GM23338 (cell line): ENCODE data around the gene CDK14. TPM values are rescaled to one million over a fixed set of nuclear protein-coding genes. Genes with fewer than 3 reads are reported as not detected.

Experiments
- ATAC-seq: fragments of 200-7000 bp; cut with Tn5 transposase; 3 replicates; pipeline ENCODE4 v1.9.1; 2020
- DNase-seq: peaks from one replicate; pipeline ENCODE4 v3.0.0-alpha.2; 2015; ENCODE audit warnings: low spot score
- H2AFZ ChIP-seq: fragments of 200-600 bp; sonication (generic); 2 replicates; pipeline ENCODE4 v1.8.0; 2016; ENCODE audit warnings: antibody characterized with exemption, mild to moderate bottlenecking, moderate library complexity
- H3F3A ChIP-seq: fragments of 200-600 bp; sonication (generic); replicated peaks from 2 replicates; pipeline ENCODE4 v1.8.0; 2017; ENCODE audit warnings: antibody characterized with exemption, mixed run types, low read depth
- H3K27ac ChIP-seq: fragments of 200-600 bp; sonication (generic); 2 replicates; pipeline ENCODE4 v1.6.1; 2016; ENCODE audit warnings: low read depth
- H3K27me3 ChIP-seq: fragments of 200-600 bp; sonication (generic); 2 replicates; pipeline ENCODE4 v1.8.0; 2016; ENCODE audit warnings: mild to moderate bottlenecking, mixed run types, moderate library complexity; ENCODE audit not compliant: insufficient read depth
- H3K36me3 ChIP-seq: fragments of 200-600 bp; sonication (generic); 2 replicates; pipeline ENCODE4 v1.8.0; 2016; ENCODE audit warnings: mild to moderate bottlenecking; ENCODE audit not compliant: insufficient read depth
- H3K4me1 ChIP-seq: fragments of 200-600 bp; sonication (generic); 2 replicates; pipeline ENCODE4 v1.8.0; 2016; ENCODE audit warnings: mild to moderate bottlenecking, moderate library complexity; ENCODE audit not compliant: insufficient read depth
- H3K4me2 ChIP-seq: fragments of 200-600 bp; sonication (generic); 2 replicates; pipeline ENCODE4 v1.7.1; 2017; ENCODE audit warnings: mixed run types
- H3K4me3 ChIP-seq: fragments of 200-600 bp; sonication (generic); 2 replicates; pipeline ENCODE4 v1.6.1; 2016; ENCODE audit warnings: mixed run types
- H3K79me2 ChIP-seq: fragments of 200-600 bp; sonication (generic); replicated peaks from 2 replicates; pipeline ENCODE4 v1.8.0; 2017; ENCODE audit warnings: mild to moderate bottlenecking; ENCODE audit not compliant: insufficient read depth
- H3K9me2 ChIP-seq: fragments of 200-600 bp; sonication (generic); 2 replicates; pipeline ENCODE4 v1.8.0; 2017; ENCODE audit not compliant: insufficient read depth
- H4K20me1 ChIP-seq: fragments of 200-600 bp; sonication (generic); replicated peaks from 2 replicates; pipeline ENCODE4 v1.8.0; 2017; ENCODE audit warnings: mild to moderate bottlenecking; ENCODE audit not compliant: insufficient read depth
- H3K27ac Mint-ChIP-seq: 2 replicates; pipeline ENCODE4 v1.8.0; 2020; ENCODE audit warnings: inconsistent platforms, mild to moderate bottlenecking, moderate library complexity, mixed read lengths
- H3K27me3 Mint-ChIP-seq: 3 replicates; pipeline ENCODE4 v1.8.0; 2022; ENCODE audit warnings: low read depth, mild to moderate bottlenecking, moderate library complexity, mixed read lengths, inconsistent platforms; ENCODE audit not compliant: insufficient read depth, poor library complexity
- H3K36me3 Mint-ChIP-seq: 3 replicates; pipeline ENCODE4 v1.8.0; 2021; ENCODE audit warnings: low read depth, mild to moderate bottlenecking, inconsistent platforms, moderate library complexity, mixed read lengths
- H3K4me1 Mint-ChIP-seq: 3 replicates; pipeline ENCODE4 v1.8.0; 2020; ENCODE audit warnings: mild to moderate bottlenecking, inconsistent platforms, mixed read lengths
- H3K4me3 Mint-ChIP-seq: 3 replicates; pipeline ENCODE4 v1.8.0; 2021; ENCODE audit warnings: moderate library complexity, mild to moderate bottlenecking, inconsistent platforms, mixed read lengths
- H3K9me3 Mint-ChIP-seq: 3 replicates; pipeline ENCODE4 v1.8.0; 2020; ENCODE audit warnings: moderate library complexity, mild to moderate bottlenecking, inconsistent platforms, mixed read lengths
- CREB1 ChIP-seq: fragments of 250-450 bp; sonication (Bioruptor Pico); IDR thresholded peaks from 2 replicates; pipeline ENCODE4 v1.5.0; 2020; ENCODE audit warnings: low read depth, mild to moderate bottlenecking, moderate library complexity
- CTCF ChIP-seq, 2 experiments: fragments of 200-600 bp in 1 of 2; sonication (generic) in 1 of 2; conservative IDR thresholded peaks; 2 replicates each; pipeline versions ENCODE4 v1.5.1 to v1.6.1; 2016 to 2017; ENCODE audit warnings: antibody characterized with exemption in 2 of 2, low read depth in 2 of 2, mild to moderate bottlenecking in 2 of 2, moderate library complexity in 1 of 2
- ETS1 ChIP-seq: IDR thresholded peaks from 2 replicates; pipeline ENCODE4 v1.6.1; 2016; ENCODE audit warnings: antibody characterized with exemption
- EZH2 ChIP-seq: fragments of 200-600 bp; sonication (generic); IDR thresholded peaks from one replicate; pipeline ENCODE4 v1.8.0; 2017; ENCODE audit warnings: antibody characterized with exemption, mild to moderate bottlenecking, low read depth; ENCODE audit not compliant: unreplicated experiment
- EZH2phosphoT487 ChIP-seq: fragments of 200-600 bp; sonication (generic); IDR thresholded peaks from one replicate; pipeline ENCODE4 v1.8.1; 2018; ENCODE audit warnings: antibody characterized with exemption; ENCODE audit not compliant: unreplicated experiment
- JUNB ChIP-seq: IDR thresholded peaks from one replicate; pipeline ENCODE4 v1.6.1; 2016; ENCODE audit warnings: antibody characterized with exemption; ENCODE audit not compliant: unreplicated experiment
- NANOG ChIP-seq: IDR thresholded peaks from 2 replicates; pipeline ENCODE4 v1.6.1; 2016; ENCODE audit warnings: antibody characterized with exemption, borderline replicate concordance
- POLR2AphosphoS5 ChIP-seq: IDR thresholded peaks from 2 replicates; pipeline ENCODE4 v1.6.1; 2016; ENCODE audit warnings: antibody characterized with exemption, low read depth
- REST ChIP-seq: IDR thresholded peaks from one replicate; pipeline ENCODE4 v1.6.1; 2018; ENCODE audit warnings: antibody characterized with exemption; ENCODE audit not compliant: unreplicated experiment
- STAT1 ChIP-seq: IDR thresholded peaks from one replicate; pipeline ENCODE4 v1.6.1; 2016; ENCODE audit warnings: antibody characterized with exemption; ENCODE audit not compliant: unreplicated experiment
- ZNF331 ChIP-seq: fragments of 250-450 bp; sonication (Bioruptor Pico); IDR thresholded peaks from 2 replicates; pipeline ENCODE4 v1.5.0; 2020; ENCODE audit warnings: low read depth, mild to moderate bottlenecking, moderate library complexity
- polyA plus RNA-seq: library from polyadenylated mRNA; unstranded; fragments of >200 nt; fragmentation: Nextera tagmentation; extraction: Ambion mirVana; gene quantifications from 2 replicates; pipeline ENCODE4 v1.2.1, GENCODE V29; 2016
- total RNA-seq: library from RNA; depleted of rRNA; stranded (reverse); fragments of >200 nt; shearing (Covaris generic); gene quantifications from 2 replicates; pipeline ENCODE4 v1.2.3, GENCODE V29; 2014

The CDK14 gene
- total and polyA plus RNA-seq, 2 experiments from 2014 or later: 11.2 to 24.0 TPM

DNA sequence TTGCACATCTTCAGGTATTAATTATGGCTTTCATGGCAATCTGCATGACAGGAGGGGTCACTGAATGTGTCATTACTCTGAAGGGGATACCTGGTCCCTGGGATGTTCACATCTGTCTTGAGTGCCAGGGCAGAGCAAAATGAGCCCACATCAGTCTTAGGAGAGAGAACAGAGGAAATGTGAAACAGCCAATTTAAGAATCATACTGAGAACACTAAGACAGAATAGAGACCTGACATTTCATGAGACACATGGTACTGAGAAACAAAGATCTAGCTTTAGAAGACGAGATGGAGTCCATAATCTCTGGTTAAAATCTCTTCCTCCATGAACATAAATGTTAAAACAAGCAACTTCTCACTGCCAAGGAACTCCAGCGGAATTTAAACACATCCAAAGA lies 634.0 kb downstream of the CDK14 start:
- Histone ChIP-seq H3F3A (no peaks in the 10 kb centered on the region), H4K20me1 (no peaks in the 10 kb centered on the region), H3K27me3 (no peaks in the 10 kb centered on the region), H3K27ac (no peak overlapping the region), H3K4me1 (no peaks in the 10 kb centered on the region), H3K36me3 (no peaks in the 10 kb centered on the region), H3K9me2 (no peaks in the 10 kb centered on the region), H2AFZ (no peak overlapping the region), H3K79me2 (no peaks in the 10 kb centered on the region), H3K4me3 (no peak overlapping the region), H3K4me2 (no peak overlapping the region)
- no peak for ATAC-seq
- H3K36me3 Mint-ChIP-seq: no peaks in the 10 kb centered on the region; the same call in 2 of the 3 replicates
- H3K9me3 Mint-ChIP-seq: peaks cover 8% of the 10 kb centered on the region; the same call in 2 of the 3 replicates
- no peaks in the 10 kb centered on the region for H3K27me3 Mint-ChIP-seq
- DNase-seq: no peak
- no peak overlapping the region for H3K4me3 Mint-ChIP-seq
- no peak overlapping the region for H3K27ac Mint-ChIP-seq
- H3K4me1 Mint-ChIP-seq: peaks cover 6% of the 10 kb centered on the region; the same call in 2 of the 3 replicates
- TF ChIP-seq POLR2AphosphoS5 (no peak), ETS1 (no peak), NANOG (no peak), EZH2phosphoT487 (no peak), ZNF331 (CRISPR knock-in tag) (no peak), CTCF (conservative IDR thresholded peaks at IDR 0.05; ENCODE audit: low read depth in 2 of 2) (no peak)

DNA sequence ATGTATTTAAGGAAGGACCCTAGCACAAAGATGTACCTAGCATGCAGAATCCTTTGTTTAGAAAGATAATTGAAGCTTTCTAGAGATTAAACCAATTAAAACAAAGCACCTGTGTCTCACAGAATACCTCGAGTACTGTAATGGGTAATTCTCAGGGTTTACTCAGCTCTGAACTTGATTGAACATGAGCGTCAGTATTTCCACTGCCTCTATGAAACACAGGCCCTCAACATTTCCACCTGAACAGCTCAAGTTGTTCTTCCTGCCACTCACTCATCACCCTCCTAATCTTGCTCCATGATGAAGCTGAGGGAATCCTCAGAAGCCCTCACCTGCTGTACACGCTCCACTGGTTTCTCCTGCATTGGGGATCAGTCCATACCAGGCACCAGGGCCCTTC lies 634.4 kb downstream of the CDK14 start:
- Histone ChIP-seq H2AFZ (no peak overlapping the region), H3K27me3 (no peaks in the 10 kb centered on the region), H3K4me1 (no peaks in the 10 kb centered on the region), H3F3A (no peaks in the 10 kb centered on the region), H3K9me2 (no peaks in the 10 kb centered on the region), H3K4me3 (no peak overlapping the region), H3K79me2 (no peaks in the 10 kb centered on the region), H3K36me3 (no peaks in the 10 kb centered on the region), H3K27ac (no peak overlapping the region), H4K20me1 (no peaks in the 10 kb centered on the region), H3K4me2 (no peak overlapping the region)
- Mint-ChIP-seq H3K4me3 (no peak overlapping the region), H3K36me3 (no peaks in the 10 kb centered on the region; the same call in 2 of the 3 replicates), H3K4me1 (peaks cover 6% of the 10 kb centered on the region; the same call in 2 of the 3 replicates), H3K9me3 (peaks cover 7% of the 10 kb centered on the region; the same call in 2 of the 3 replicates), H3K27ac (no peak overlapping the region), H3K27me3 (no peaks in the 10 kb centered on the region)
- DNase-seq (no peak), ATAC-seq (no peak)
- TF ChIP-seq STAT1 (no peak), POLR2AphosphoS5 (no peak), CREB1 (CRISPR knock-in tag) (no peak), CTCF (conservative IDR thresholded peaks at IDR 0.05; ENCODE audit: low read depth in 2 of 2) (no peak), REST (no peak), JUNB (no peak), EZH2 (no peak), NANOG (no peak)
